NT2/D1 (cell line): ENCODE measurements around the gene RIC1.

Experiments
- DNase-seq: peaks from one replicate; pipeline ENCODE4 v3.0.0-alpha.2; 2011; ENCODE audit warnings: low read depth, low spot score
- H3K27me3 ChIP-seq: 2 replicates; pipeline ENCODE4 v1.6.0; 2011; ENCODE audit warnings: mild to moderate bottlenecking; ENCODE audit not compliant: insufficient read length, insufficient read depth
- H3K36me3 ChIP-seq: 2 replicates; pipeline ENCODE4 v1.6.1; 2011; ENCODE audit warnings: mild to moderate bottlenecking, low read length, mixed read lengths; ENCODE audit not compliant: insufficient read depth, insufficient read length
- H3K4me1 ChIP-seq: 2 replicates; pipeline ENCODE4 v1.5.1; 2011; ENCODE audit not compliant: insufficient read depth, insufficient read length
- H3K4me3 ChIP-seq: 2 replicates; pipeline ENCODE4 v1.5.1; 2011; ENCODE audit warnings: low read depth; ENCODE audit not compliant: insufficient read length
- H3K9ac ChIP-seq: 2 replicates; pipeline ENCODE4 v1.6.0; 2011; ENCODE audit warnings: low read depth; ENCODE audit not compliant: insufficient read length
- H3K9me3 ChIP-seq: 2 replicates; pipeline ENCODE4 v1.5.1; 2011; ENCODE audit warnings: mild to moderate bottlenecking, low read length; ENCODE audit not compliant: insufficient read depth
- SUZ12 ChIP-seq: IDR thresholded peaks from 2 replicates; pipeline ENCODE4 v1.6.1; 2011; ENCODE audit not compliant: insufficient read length, insufficient read depth; ENCODE audit errors: extremely low read depth
- YY1 ChIP-seq: IDR thresholded peaks from 2 replicates; pipeline ENCODE4 v1.6.1; 2011; ENCODE audit not compliant: insufficient read length, insufficient read depth
- ZNF274 ChIP-seq: IDR thresholded peaks from 2 replicates; pipeline ENCODE4 v1.6.1; 2011; ENCODE audit warnings: mild to moderate bottlenecking, low read depth, low read length

The RIC1 gene

GRCh38 chr9:5813824-5814223 is 184.9 kb downstream of the RIC1 start:
- no peaks in the 10 kb centered on the region for H3K27me3 ChIP-seq
- no peak for DNase-seq
- no peaks in the 10 kb centered on the region for H3K4me1 ChIP-seq
- TF ChIP-seq ZNF274 (no peak), SUZ12 (no peak), YY1 (no peak)
- peaks cover 13% of the 10 kb centered on the region for H3K36me3 ChIP-seq
- H3K9me3 ChIP-seq, result no peaks in the 10 kb centered on the region
- H3K4me3 ChIP-seq, result no peak overlapping the region
- no peak overlapping the region for H3K9ac ChIP-seq

- no peaks in the 10 kb centered on the region for H3K4me1 ChIP-seq
- DNase-seq, result no peak
- TF ChIP-seq YY1, result no peak
- no peak for TF ChIP-seq SUZ12
- TF ChIP-seq ZNF274, result no peak
- H3K36me3 ChIP-seq, result peaks cover 5% of the 10 kb centered on the region
- no peak overlapping the region for H3K9ac ChIP-seq
- no peaks in the 10 kb centered on the region for H3K27me3 ChIP-seq
- no peak overlapping the region for H3K4me3 ChIP-seq
- H3K9me3 ChIP-seq, result no peaks in the 10 kb centered on the region
These were observed 186.6 kb downstream of the RIC1 start for GRCh38 chr9:5815461-5815860.

DNA sequence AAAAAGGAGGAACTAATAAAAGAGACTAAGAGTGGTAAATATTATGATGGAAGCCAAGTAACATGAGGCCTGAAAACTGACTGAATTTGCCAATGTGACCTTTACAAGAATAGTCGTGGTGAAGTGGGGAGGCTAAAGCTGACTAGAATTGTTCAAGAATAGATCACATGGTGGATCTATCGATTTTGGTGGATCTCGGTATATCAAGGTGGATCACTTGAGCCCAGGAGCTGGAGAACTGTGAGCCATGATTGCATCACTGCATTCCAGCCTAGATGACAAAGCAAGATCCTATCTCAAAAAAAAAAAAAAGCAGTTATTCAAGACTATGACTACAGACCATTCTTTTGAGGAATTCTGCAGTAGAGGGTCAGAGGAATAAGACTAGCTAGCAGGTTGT is 189.0 kb downstream of the RIC1 start:
- H3K4me1 ChIP-seq, result no peaks in the 10 kb centered on the region
- no peak overlapping the region for H3K9ac ChIP-seq
- TF ChIP-seq ZNF274 (no peak), YY1 (no peak), SUZ12 (no peak)
- DNase-seq, result no peak
- H3K27me3 ChIP-seq, result no peaks in the 10 kb centered on the region
- peaks cover 11% of the 10 kb centered on the region for H3K36me3 ChIP-seq
- no peak overlapping the region for H3K4me3 ChIP-seq
- H3K9me3 ChIP-seq, result no peaks in the 10 kb centered on the region

DNA sequence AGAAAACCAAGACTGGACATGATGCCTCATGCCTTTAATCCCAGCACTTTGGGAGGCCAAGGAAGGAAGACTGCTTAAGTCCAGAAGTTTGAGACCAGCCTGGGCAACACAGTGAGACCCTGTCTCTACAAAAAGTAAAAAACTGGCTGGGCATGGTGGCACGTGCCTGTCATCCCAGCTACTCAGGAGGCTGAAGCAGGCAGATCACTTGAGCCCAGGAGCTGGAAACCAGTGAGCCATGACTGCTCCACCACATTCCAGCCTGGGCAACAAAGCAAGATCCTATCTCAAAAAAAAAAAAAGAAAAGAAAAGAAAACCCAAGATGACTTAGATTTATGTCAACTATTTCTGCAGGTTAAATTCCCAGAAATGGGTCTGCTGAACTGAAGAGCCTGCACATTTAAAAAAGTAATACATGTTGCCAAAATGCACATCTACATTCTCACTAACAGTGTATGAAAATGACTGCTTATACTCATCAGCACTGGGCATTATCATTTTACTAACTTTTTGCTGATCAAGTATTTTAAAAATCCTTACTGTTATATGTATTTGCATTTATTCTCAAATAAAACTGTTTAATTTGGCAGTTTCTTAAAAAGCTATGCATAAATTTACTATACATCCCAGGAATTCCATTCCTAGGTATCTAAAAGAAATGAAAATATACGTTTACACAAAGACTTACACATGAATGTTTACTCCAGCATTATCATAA is 189.7 kb downstream of the RIC1 start:
- TF ChIP-seq SUZ12 (no peak), ZNF274 (no peak), YY1 (no peak)
- Histone ChIP-seq H3K4me3 (no peak overlapping the region), H3K9me3 (no peaks in the 10 kb centered on the region), H3K36me3 (peaks cover 17% of the 10 kb centered on the region), H3K4me1 (no peaks in the 10 kb centered on the region), H3K9ac (no peak overlapping the region), H3K27me3 (no peaks in the 10 kb centered on the region)
- no peak for DNase-seq

- H3K9ac ChIP-seq, result no peak overlapping the region
- TF ChIP-seq ZNF274 (no peak), YY1 (no peak), SUZ12 (no peak)
- no peaks in the 10 kb centered on the region for H3K9me3 ChIP-seq
- no peaks in the 10 kb centered on the region for H3K4me1 ChIP-seq
- H3K4me3 ChIP-seq, result no peak overlapping the region
- H3K36me3 ChIP-seq, result peaks cover 20% of the 10 kb centered on the region
- no peaks in the 10 kb centered on the region for H3K27me3 ChIP-seq
- DNase-seq, result no peak
These were observed 190.3 kb downstream of the RIC1 start for GRCh38 chr9:5819174-5819573.

DNA sequence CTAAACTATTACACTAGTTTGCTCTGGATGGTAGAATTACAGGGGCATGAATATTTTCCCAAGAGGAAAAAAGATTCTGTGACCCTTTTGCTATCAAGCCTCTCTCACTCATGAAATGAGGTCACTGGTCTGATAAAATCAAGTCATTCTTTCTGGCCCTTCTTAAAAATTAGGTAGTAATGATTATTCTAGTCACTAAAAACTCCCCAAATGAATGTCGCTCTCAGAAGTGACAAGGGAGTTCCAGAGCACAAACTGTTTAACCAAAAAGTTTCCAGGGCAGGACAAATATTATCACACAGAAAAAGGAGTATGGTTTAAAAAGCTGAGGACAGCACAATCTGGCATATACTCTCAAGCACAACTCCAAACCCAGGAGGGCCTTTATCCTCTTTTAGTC is 191.5 kb downstream of the RIC1 start:
- H3K4me3 ChIP-seq, result no peak overlapping the region
- no peak for DNase-seq
- TF ChIP-seq SUZ12 (no peak), YY1 (no peak), ZNF274 (no peak)
- peaks cover 27% of the 10 kb centered on the region for H3K36me3 ChIP-seq
- no peaks in the 10 kb centered on the region for H3K4me1 ChIP-seq
- no peak overlapping the region for H3K9ac ChIP-seq
- no peaks in the 10 kb centered on the region for H3K27me3 ChIP-seq
- no peaks in the 10 kb centered on the region for H3K9me3 ChIP-seq

DNA sequence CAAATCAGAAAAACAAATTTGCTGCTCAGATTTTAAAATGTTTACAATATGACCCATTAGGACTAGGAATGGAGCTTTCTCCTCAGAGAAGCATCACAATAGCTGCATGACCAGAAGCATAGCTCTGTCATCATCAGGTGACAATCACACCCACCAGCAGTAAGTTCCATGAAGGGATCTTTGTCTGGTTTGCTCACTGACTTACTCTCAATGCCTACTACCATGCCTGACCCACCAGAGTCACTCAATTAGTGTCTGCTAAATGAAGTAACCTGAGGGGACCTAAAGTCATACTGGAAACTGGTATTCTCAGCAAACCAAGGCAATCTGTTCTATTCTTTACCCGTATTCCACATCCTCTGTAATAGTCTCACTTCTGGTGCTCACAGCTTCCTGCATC is 196.3 kb downstream of the RIC1 start:
- no peak overlapping the region for H3K4me3 ChIP-seq

More for the DNA sequence above, 196.3 kb downstream of the RIC1 start:
- Histone ChIP-seq H3K4me1 (no peaks in the 10 kb centered on the region), H3K27me3 (no peaks in the 10 kb centered on the region), H3K9me3 (no peaks in the 10 kb centered on the region), H3K36me3 (peaks cover 37% of the 10 kb centered on the region), H3K9ac (no peak overlapping the region)
- TF ChIP-seq ZNF274, result no peak
- TF ChIP-seq SUZ12, result no peak
- no peak for TF ChIP-seq YY1
- DNase-seq, result no peak
